Neural cell (in vitro differentiated cells): ENCODE measurements around the gene SFMBT2. TPM values are rescaled to one million over a fixed set of nuclear protein-coding genes. Genes with fewer than 3 reads are reported as not detected.

Experiments used
- H2AFZ ChIP-seq: fragments of 200-600, 300-800 bp; sonication (generic), shearing (Covaris generic); 2 replicates; pipeline ENCODE4 v1.6.0; 2014; ENCODE audit warnings: low read depth, mild to moderate bottlenecking, antibody characterized with exemption, low read length, moderate library complexity
- H3F3A ChIP-seq: fragments of 200-600 bp; shearing (Covaris generic); 2 replicates; pipeline ENCODE4 v1.6.1; 2016; ENCODE audit warnings: mild to moderate bottlenecking, moderate library complexity, mixed read lengths, antibody characterized with exemption, low read length; ENCODE audit not compliant: insufficient read depth, poor library complexity, severe bottlenecking
- H3K27ac ChIP-seq: fragments of 200-600, 300-800 bp; sonication (generic), shearing (Covaris generic); 2 replicates; pipeline ENCODE4 v1.5.1; 2014; ENCODE audit warnings: mild to moderate bottlenecking, low read length, moderate library complexity
- H3K27me3 ChIP-seq: fragments of 300-800, 200-600 bp; sonication (generic), shearing (Covaris generic); 2 replicates; pipeline ENCODE4 v1.6.0; 2014; ENCODE audit warnings: mild to moderate bottlenecking, low read depth, low read length, moderate library complexity; ENCODE audit not compliant: insufficient read depth
- H3K36me3 ChIP-seq: fragments of 300-800, 200-600 bp; sonication (generic), shearing (Covaris generic); 2 replicates; pipeline ENCODE4 v1.5.1; 2014; ENCODE audit warnings: mild to moderate bottlenecking, antibody characterized with exemption, low read length, moderate library complexity; ENCODE audit not compliant: insufficient read depth
- H3K4me2 ChIP-seq: fragments of 300-800, 200-600 bp; sonication (generic), shearing (Covaris generic); 2 replicates; pipeline ENCODE4 v1.6.0; 2014; ENCODE audit warnings: mild to moderate bottlenecking, low read length
- H3K4me3 ChIP-seq: fragments of 300-800, 200-600 bp; sonication (generic), shearing (Covaris generic); 2 replicates; pipeline ENCODE4 v1.5.1; 2014; ENCODE audit warnings: mild to moderate bottlenecking, low read length, moderate library complexity
- H3K79me2 ChIP-seq: fragments of 200-600 bp; shearing (Covaris generic); replicated peaks from 2 replicates; pipeline ENCODE4 v1.6.0; 2014; ENCODE audit warnings: mild to moderate bottlenecking, low read length, moderate library complexity; ENCODE audit not compliant: insufficient read depth
- H3K9ac ChIP-seq: fragments of 300-800, 200-600 bp; sonication (generic), shearing (Covaris generic); 2 replicates; pipeline ENCODE4 v1.6.1; 2016; ENCODE audit warnings: mild to moderate bottlenecking, low read length, mixed read lengths
- H3K9me2 ChIP-seq: fragments of 200-600 bp; shearing (Covaris generic); 2 replicates; pipeline ENCODE4 v1.6.1; 2016; ENCODE audit warnings: mild to moderate bottlenecking, low read length, mixed read lengths; ENCODE audit not compliant: insufficient read depth
- H3K9me3 ChIP-seq: fragments of 200-600, 300-800 bp; sonication (generic), shearing (Covaris generic); 2 replicates; pipeline ENCODE4 v1.6.1; 2016; ENCODE audit warnings: mild to moderate bottlenecking, mixed run types, low read length, moderate library complexity, mixed read lengths
- H4K20me1 ChIP-seq: fragments of 200-600 bp; shearing (Covaris generic); 2 replicates; pipeline ENCODE4 v1.6.1; 2016; ENCODE audit warnings: mild to moderate bottlenecking, mixed run types; ENCODE audit not compliant: insufficient read depth
- CTCF ChIP-seq: fragments of 450-650 bp; IDR thresholded peaks from 2 replicates; pipeline ENCODE4 v1.5.1; 2014; ENCODE audit warnings: antibody characterized with exemption, mild to moderate bottlenecking, moderate library complexity; ENCODE audit not compliant: poor library complexity, severe bottlenecking
- EP300 ChIP-seq: fragments of 450-650 bp; conservative IDR thresholded peaks from 2 replicates; pipeline ENCODE4 v1.6.1; 2014; ENCODE audit warnings: antibody characterized with exemption, mild to moderate bottlenecking, moderate library complexity; ENCODE audit not compliant: poor library complexity, severe bottlenecking
- EZH2 ChIP-seq: fragments of 200-600, 300-800 bp; shearing (Covaris generic), sonication (generic); IDR thresholded peaks from 2 replicates; pipeline ENCODE4 v1.6.1; 2014; ENCODE audit warnings: antibody characterized with exemption, low read length, borderline replicate concordance, mild to moderate bottlenecking; ENCODE audit not compliant: insufficient read depth, poor library complexity, severe bottlenecking
- MXI1 ChIP-seq: fragments of 450-650 bp; conservative IDR thresholded peaks from 2 replicates; pipeline ENCODE4 v1.6.1; 2014; ENCODE audit warnings: antibody characterized with exemption, mild to moderate bottlenecking; ENCODE audit not compliant: poor library complexity, severe bottlenecking
- POLR2AphosphoS5 ChIP-seq: IDR thresholded peaks from 2 replicates; pipeline ENCODE4 v1.6.1; 2012
- RAD21 ChIP-seq: fragments of 450-650 bp; conservative IDR thresholded peaks from 2 replicates; pipeline ENCODE4 v1.6.1; 2014; ENCODE audit warnings: antibody characterized with exemption, mild to moderate bottlenecking, moderate library complexity
- REST ChIP-seq: IDR thresholded peaks from 2 replicates; pipeline ENCODE4 v1.6.1; 2012; ENCODE audit warnings: borderline replicate concordance
- SMC3 ChIP-seq: fragments of 450-650 bp; conservative IDR thresholded peaks from 2 replicates; pipeline ENCODE4 v1.6.1; 2014; ENCODE audit warnings: antibody characterized with exemption, mild to moderate bottlenecking, moderate library complexity; ENCODE audit not compliant: poor library complexity
- TAF1 ChIP-seq: IDR thresholded peaks from 2 replicates; pipeline ENCODE4 v1.6.1; 2012; ENCODE audit warnings: low read depth
- polyA plus RNA-seq: library from polyadenylated mRNA; depleted of rRNA; stranded (reverse); fragments of >200 nt; gene quantifications from 2 replicates; pipeline ENCODE4 v1.2.3, GENCODE V29; 2014

SFMBT2 gene
- polyA plus RNA-seq, 1 donor from 2014 or later, result 1.3 TPM

- Histone ChIP-seq H3K4me2 (no peak overlapping the region), H3K36me3 (no peaks in the 10 kb centered on the region), H3K9me2 (no peaks in the 10 kb centered on the region), H3K9me3 (no peaks in the 10 kb centered on the region), H2AFZ (no peak overlapping the region), H3K9ac (no peak overlapping the region), H3K27me3 (peaks cover 8% of the 10 kb centered on the region), H3K4me3 (no peak overlapping the region), H3K27ac (no peak overlapping the region), H3K79me2 (no peaks in the 10 kb centered on the region), H3F3A (no peaks in the 10 kb centered on the region), H4K20me1 (no peaks in the 10 kb centered on the region)
- TF ChIP-seq TAF1 (no peak), SMC3 (no peak), REST (no peak), MXI1 (no peak)
These were observed 23.5 kb upstream of the SFMBT2 start for GRCh38 chr10:7434378-7434777.

GRCh38 chr10:7433861-7434260, 23.0 kb upstream of the SFMBT2 start:
- Histone ChIP-seq H2AFZ (no peak overlapping the region), H3K27ac (no peak overlapping the region), H3K36me3 (no peaks in the 10 kb centered on the region), H3K9me3 (no peaks in the 10 kb centered on the region), H3K27me3 (peaks cover 12% of the 10 kb centered on the region), H3K9ac (no peak overlapping the region), H3K79me2 (no peaks in the 10 kb centered on the region), H3K4me3 (peak overlapping the region; percentile 48), H3K9me2 (no peaks in the 10 kb centered on the region), H3K4me2 (no peak overlapping the region), H3F3A (no peaks in the 10 kb centered on the region), H4K20me1 (no peaks in the 10 kb centered on the region)
- TF ChIP-seq RAD21, result no peak
- no peak for TF ChIP-seq SMC3
- TF ChIP-seq EP300, result no peak
- no peak for TF ChIP-seq TAF1
- no peak for TF ChIP-seq EZH2
- TF ChIP-seq POLR2AphosphoS5, result no peak
- no peak for TF ChIP-seq REST
- no peak for TF ChIP-seq MXI1
- no peak for TF ChIP-seq CTCF
